Activated CD4-positive, alpha-beta T cell treated with anti-CD3 and anti-CD28 coated beads, Interleukin-2, amount 50 U/mL, for 1 hour (primary cell): ENCODE data around the gene TASOR2.
A peak's percentile ranks its signal among the peaks of the same experiment; 100 is the strongest.

Experiments used
- DNase-seq: peaks from one replicate; pipeline ENCODE4 v3.0.0-alpha.2; 2020

Gene TASOR2

DNA sequence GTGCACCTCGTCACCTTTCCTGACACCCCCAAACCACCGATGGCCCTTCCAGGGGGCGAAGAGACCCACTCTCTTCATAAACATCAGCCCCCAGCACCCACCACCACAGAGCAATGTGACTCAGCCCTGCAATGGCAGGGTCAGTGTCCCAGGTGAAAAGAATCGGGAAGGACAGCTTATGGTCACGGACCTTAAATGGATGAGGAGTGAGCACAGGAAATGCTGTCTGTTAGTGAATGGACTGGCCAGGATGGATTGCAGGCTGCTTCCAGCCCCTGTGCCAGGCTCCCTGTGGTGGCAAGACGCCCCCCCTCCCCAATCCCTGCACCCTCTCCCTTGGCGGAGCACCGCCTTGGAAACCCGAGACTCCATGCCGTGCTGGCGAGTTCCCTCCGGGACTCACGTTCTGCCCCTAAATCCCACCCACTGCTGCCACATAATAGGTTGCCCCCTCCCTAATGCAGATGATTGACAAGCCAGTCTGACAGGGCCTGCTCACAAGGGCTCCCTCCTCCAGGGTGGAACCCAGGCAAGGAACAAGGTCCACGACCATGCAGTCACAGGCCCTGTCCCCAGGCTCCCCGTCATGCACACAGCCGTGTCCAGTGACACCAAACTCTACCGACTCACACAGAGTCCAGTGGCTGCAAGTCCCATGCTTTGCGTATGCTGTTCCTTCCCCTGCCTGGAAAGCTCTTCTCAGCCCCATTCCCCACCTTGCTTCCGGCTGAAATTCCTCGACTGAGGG, 25.6 kb upstream of the TASOR2 start:
- no peak for DNase-seq

DNA sequence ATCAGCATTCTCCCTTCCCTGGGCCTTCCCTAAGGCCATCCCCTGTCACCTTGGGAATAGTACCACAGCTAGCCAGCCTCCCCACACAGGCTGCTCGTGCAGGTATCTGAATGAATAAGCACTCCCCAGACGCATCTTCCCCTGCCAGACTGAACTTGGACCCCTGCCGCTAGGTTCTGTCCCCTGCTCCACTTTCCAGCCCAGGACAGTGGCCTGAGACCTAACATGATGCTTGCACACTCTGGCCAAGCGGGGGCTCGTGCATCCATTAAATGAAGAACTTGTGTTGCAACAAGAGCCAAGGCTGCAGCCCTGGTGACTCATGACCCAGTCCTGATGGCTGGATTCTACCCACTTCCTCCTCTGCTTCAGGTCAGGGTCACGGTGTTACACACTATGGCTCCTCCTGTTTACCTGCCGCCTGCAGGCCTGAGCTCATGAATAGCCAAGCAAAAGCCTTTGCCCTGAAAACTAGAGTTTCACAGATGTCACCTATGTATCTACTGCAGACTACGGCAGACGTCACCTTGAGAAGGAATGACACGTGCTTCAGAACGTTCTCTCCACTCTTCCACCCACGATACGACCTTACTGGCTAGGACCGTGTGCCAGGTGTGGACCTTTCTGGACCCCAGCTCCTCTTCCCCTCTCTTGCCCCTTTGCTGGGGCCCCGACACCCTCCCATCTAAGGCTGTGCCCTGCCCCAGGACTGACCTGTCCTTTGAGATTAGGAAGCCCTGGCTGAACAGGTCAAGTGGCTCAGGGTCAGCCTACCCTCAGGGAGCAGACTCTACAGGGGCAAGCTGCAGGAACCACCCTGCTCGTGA, 24.7 kb upstream of the TASOR2 start:
- no peak for DNase-seq

DNA sequence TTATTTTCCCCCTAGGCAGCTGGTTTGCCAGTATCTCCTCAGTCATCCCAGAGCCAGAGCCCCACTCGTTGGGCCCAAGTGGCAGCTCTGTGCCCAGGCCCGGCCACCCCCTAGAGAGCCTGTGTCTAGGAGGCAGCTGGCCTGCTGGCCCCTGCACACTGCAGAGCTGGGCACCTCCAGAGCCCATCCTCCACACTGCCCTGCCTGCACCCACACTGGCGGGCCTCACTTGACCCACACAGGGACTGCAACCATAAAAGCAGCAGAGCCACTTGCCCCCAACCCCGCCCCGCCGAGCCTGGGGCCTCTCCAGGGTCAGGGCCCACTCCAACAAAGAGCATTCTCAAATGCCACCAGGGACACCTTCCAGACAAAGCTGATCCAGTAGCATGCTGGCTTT, 23.6 kb upstream of the TASOR2 start:
- DNase-seq, result no peak

GRCh38 chr10:5662708-5663579, 21.7 kb upstream of the TASOR2 start:
- no peak for DNase-seq

DNA sequence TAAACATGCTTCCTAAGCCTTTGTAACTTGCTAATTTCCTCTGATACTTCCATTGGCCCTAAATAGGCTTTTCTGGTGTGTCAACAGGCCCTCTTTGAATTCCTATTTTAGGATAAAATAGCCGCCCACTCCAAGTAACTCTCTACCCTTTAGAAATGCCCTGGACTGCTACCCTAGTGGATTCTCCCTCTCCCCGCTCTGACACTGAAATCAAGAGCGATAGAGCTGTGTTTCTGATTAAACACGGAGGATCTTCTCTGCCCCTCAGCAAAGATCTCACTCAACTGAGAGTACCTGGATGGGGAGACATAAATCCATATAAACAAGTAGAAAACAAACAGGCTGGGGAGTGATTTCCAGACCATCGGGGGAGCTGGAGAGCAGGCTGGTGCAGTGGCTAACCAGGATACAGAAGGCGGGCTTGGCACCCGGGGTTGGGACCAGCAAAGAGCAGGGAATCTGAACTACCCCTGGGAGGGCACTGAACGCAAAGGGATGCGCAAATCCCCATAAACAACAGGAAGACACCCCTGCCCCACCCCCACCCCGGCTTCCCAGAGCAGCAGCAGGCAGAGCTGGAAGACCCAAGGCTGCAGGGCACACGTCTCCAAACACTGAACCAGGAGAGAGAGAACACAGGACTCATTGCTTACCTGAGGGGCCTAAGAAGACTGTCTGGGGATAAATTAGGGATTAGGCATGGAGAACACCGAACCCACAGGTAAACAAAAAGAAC, 20.8 kb upstream of the TASOR2 start:
- no peak for DNase-seq

DNA sequence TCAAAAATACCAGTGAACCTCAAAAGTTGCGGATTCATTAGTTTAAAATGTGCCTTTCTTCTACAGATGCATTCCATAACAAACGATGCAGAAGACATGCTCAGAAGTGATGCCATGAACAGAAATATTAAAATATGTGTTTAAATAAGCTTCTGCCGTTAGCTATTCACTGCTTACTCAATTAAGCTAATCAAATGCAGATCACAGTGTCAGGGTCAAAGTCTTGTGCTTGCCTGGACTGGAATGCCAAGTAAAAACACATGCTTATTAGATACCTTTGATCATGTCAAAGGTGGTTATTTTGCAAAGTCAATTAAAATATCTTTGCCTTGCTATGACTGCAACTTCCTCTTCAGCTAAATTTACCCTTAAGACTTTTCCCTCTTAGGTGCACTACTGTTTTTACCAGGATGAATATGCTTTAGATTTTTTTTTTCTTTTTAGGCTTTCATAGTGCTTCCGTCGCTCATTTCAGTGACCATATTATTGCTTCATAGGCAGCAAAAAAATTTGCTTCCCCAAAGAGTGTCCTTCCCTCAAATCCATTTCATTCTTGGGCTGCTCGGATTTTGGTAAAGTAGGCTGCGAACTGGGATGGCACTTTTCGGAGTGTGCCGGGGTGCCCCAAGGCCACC, 19.1 kb upstream of the TASOR2 start:
- DNase-seq, result no peak

DNA sequence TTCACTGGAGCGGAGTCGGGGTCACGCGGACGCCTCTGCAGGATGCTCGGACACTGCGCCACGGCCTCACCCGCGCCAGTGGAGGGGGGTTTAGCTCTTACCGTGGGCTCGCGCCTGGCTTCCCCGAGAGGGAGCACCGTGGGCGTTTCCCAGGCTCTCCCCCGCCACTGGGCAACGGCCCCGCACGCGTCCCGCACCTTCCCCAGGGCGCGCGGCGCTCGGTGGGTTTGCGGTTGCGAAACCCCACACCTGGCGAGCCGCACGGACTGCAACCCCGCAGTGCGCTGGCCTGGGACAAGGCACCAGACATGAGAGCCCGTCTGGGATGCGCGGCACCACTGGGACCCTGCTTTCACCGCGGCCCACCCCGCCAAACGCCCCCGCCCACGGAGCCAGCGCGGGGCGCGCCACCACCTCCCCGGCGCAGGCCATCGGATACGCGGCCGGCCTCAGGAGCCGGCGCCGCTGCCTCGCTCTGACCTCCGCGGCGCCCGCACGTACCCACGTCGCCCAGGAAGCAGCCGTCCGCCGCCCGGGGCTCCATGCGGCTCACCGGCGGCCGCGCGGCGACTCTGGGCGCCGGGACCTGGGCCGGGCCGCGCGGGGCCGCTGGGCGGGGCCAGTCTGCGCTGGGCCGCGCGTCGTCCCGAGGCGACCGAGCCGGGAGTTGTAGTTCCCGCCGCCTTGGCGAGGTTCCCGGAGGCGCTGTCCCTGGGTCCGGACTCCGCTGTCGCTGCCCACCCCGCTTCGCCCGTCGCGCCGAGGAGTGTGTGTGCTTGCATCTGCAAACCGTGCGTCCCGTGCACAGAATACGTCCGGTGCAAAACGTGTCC, 18.4 kb upstream of the TASOR2 start, which contains the start of gene ASB13:
TSS of gene ASB13 (minus strand) at position 588 of the 833 bp plus-strand sequence. CDS start at position 544, 44 bp downstream.
- peak; percentile 20 for DNase-seq

DNA sequence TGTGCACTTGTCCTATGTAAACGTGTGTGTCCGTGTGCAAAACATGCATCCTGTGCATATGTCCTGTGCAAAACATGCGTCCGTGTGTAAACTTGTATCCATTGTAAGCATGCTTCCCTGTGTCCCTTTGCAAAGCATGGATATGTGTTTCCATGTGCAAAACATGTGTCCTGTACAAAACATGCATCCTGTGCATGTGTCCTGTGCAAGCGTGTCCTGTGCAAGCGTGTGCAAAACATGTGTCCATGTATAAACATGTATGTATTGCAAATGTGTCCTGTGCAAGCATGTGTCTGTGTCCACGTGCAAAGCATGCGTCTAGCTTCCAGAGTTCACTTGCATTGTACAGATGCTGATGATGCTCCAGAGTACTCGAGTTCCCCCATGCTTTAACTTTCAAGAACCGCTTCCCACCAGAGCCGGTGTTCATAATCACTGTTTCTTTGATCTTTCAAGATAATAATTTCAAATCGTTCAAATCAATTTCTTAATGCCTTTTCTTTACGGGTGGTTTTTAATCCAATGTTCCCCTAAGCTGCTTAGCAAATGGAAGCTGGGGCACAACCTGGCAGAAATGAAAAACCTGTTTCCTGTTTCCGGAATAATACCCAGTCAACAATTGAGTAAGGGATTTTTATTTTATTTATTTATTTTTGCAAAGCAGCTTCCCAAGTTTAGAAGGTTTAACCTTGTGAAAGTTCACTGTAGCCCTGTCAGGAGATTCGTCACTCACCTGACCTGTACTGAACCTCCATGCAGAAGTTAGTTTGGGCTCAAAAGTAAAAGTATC, 17.6 kb upstream of the TASOR2 start:
- no peak for DNase-seq

- DNase-seq, result no peak
These were observed 16.2 kb upstream of the TASOR2 start for GRCh38 chr10:5668429-5668828.

DNA sequence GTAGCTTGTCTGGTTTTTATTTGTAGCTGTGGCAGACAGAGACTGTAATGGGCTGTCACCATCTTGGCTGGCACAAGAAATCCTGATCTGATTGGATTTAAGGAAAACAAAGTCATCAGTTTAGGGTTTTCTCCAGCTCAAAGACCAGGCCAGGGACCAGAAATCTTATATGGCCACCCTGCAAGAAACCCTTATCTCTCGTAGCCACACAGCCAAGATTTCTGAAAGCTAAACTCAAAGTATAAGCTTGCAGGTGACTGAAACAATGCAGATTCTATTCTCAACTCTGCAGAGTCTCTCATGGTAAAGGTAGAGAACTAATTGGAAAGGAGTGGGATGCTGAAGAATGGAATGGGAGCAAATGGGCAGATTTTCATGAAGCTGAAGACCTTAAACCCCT, 15.0 kb upstream of the TASOR2 start:
- no peak for DNase-seq

- no peak for DNase-seq
These were observed 13.8 kb upstream of the TASOR2 start for GRCh38 chr10:5670662-5671375.

- no peak for DNase-seq
These were observed 6.1 kb upstream of the TASOR2 start for GRCh38 chr10:5678397-5679036.

DNA sequence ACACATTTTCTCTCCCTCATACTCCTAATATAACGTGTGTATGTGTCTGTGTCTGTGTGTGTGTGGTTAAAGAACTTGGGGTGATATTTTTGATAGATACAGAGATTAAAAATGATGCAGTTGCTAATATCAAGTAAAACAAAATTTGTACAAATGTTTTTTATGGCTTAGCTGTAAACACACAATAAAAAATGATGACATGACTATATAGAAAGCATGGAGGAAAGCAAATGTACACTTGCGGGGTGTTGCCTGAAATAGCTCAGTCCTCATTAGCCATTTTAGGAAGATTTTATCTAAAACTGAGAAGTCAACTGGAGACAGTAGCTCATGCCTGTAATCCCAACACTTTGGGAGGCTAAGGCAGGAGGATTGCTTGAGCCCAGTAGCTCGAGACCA, 5.6 kb upstream of the TASOR2 start:
- DNase-seq, result no peak

GRCh38 chr10:5679606-5680005, 5.0 kb upstream of the TASOR2 start:
- DNase-seq, result no peak

DNA sequence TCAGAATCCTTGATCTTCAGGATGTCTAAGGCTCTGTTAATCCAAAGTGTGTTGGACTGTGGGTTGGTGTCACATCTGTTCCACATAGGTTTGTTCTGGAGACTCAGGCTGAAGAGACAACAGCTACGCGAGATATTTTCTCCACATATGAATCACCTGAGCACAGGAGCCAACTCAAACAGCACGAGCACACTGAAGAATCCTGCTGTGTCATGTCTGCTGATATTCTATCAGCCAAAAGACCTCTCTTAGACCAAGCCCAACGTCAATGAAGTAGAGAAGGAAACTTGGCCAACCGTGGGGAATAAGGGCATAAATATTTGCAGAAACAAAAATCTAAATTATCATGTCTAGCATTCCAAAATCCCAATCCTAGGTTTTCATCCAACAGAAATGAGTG, 2.7 kb upstream of the TASOR2 start:
- DNase-seq, result no peak

DNA sequence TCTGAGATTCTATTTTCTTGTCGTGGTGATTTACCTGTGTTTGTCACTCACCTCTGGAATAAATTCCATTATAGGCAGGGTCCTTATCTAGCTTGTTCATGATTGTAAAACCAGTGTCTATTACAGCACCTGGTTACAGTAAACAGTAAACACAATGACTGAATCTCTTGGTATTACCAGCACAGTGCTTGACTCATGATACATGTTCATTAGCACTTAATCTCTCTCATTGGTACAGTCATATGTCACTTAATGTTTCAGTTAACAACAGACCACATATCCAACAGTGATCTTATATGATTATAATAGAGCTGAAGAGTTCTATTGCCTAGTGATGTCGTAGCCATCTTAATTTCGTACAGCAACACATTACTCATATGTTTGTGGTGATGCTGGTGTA, 1.6 kb upstream of the TASOR2 start:
- DNase-seq, result no peak

- peak; percentile 68 for DNase-seq
These were observed 529 bp downstream of the TASOR2 start for GRCh38 chr10:5684971-5685763.

DNA sequence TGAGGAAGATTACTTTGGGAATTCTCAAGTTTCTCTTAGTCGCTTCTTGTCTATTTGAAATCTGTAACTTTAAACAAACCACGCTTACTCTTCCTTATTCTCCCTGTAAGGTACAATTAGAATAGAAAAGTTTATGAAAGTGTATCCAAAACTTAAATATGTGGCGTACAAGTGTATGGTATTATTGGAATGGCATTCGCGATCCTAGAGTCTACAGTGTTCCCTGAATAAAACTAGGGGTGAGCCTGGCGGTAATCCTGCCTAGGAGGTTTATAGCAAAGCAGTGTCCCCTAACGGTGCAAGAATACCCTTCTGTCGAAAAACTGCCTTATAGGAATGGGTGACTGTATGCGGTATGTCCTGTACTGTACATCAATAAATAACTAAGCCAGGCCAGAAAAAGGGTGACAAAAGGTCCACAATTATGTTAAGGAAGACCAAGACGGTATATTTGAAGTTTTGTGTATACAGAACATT, 1.2 kb downstream of the TASOR2 start:
- no peak for DNase-seq
